Lung microvascular endothelial cell (primary cell): Measurements from ENCODE around the gene PRKAA1. TPM values are rescaled to one million over a fixed set of nuclear protein-coding genes. Genes with fewer than 3 reads are reported as not detected.

Source experiments
- DNase-seq, 2 donors: peaks; one replicate each; pipeline versions ENCODE4 v3.0.0 to v3.0.0-alpha.2; 2010; ENCODE audit warnings: low read depth in 2 of 2
- total RNA-seq: library from RNA; depleted of rRNA; stranded (reverse); fragments of >200 nt; gene quantifications from 2 replicates; pipeline ENCODE4 v1.2.1, GENCODE V29; 2014

Gene PRKAA1
- total RNA-seq, 1 donor from 2014 or later, result 81.3 TPM

GRCh38 chr5:40781843-40782409 is 16.2 kb downstream of the PRKAA1 start:
- DNase-seq, result peak in 1 of 2 donors; percentile 41

- DNase-seq, result no peak
These were observed 17.3 kb downstream of the PRKAA1 start for GRCh38 chr5:40780858-40781257.

GRCh38 chr5:40780199-40780598 is 18.0 kb downstream of the PRKAA1 start:
- no peak for DNase-seq

- DNase-seq, result no peak
These were observed 18.6 kb downstream of the PRKAA1 start for GRCh38 chr5:40779561-40779960.

GRCh38 chr5:40778133-40778532 is 20.0 kb downstream of the PRKAA1 start:
- DNase-seq, result no peak

- DNase-seq, result no peak
These were observed 21.6 kb downstream of the PRKAA1 start for GRCh38 chr5:40776658-40776977.

GRCh38 chr5:40775846-40776657 is 22.1 kb downstream of the PRKAA1 start:
- no peak for DNase-seq

GRCh38 chr5:40775085-40775845 is 22.9 kb downstream of the PRKAA1 start:
- DNase-seq, result no peak

- DNase-seq, result no peak
These were observed 23.6 kb downstream of the PRKAA1 start for GRCh38 chr5:40774623-40775022.

GRCh38 chr5:40770764-40771163 is 27.4 kb downstream of the PRKAA1 start:
- no peak for DNase-seq

- no peak for DNase-seq
These were observed 35.5 kb downstream of the PRKAA1 start for GRCh38 chr5:40762705-40763104.

- no peak for DNase-seq
These were observed 40.8 kb downstream of the PRKAA1 start for GRCh38 chr5:40757400-40757799.

GRCh38 chr5:40755407-40756365 is 42.5 kb downstream of the PRKAA1 start, which contains the start of gene TTC33:
Gene TTC33 (minus strand): TSS chr5:40755961. CDS start chr5:40747018, 8,943 bp downstream.
- peak; percentile 97 to 98 for DNase-seq

- DNase-seq, result peak; percentile 71 to 85
These were observed 43.1 kb downstream of the PRKAA1 start for GRCh38 chr5:40755093-40755406.

- peak in 1 of 2 donors; percentile 60 for DNase-seq
These were observed 43.6 kb downstream of the PRKAA1 start for GRCh38 chr5:40754381-40755092.

GRCh38 chr5:40746703-40747102 is 51.5 kb downstream of the PRKAA1 start:
- peak in 1 of 2 donors; percentile 45 for DNase-seq

GRCh38 chr5:40743771-40744170 is 54.4 kb downstream of the PRKAA1 start:
- DNase-seq, result peak in 1 of 2 donors; percentile 25

GRCh38 chr5:40738502-40738901 is 59.7 kb downstream of the PRKAA1 start:
- no peak for DNase-seq

GRCh38 chr5:40736103-40736875 is 61.9 kb downstream of the PRKAA1 start:
- peak; percentile 76 to 79 for DNase-seq

GRCh38 chr5:40735609-40736008 is 62.6 kb downstream of the PRKAA1 start:
- DNase-seq, result peak; percentile 7 to 13
